Measurements from ENCODE around the gene MXD4. TPM values are rescaled to one million over a fixed set of nuclear protein-coding genes. Genes with fewer than 3 reads are reported as not detected.
"Not testable (repeated sequence)": the region's sequence is repeated elsewhere in the genome, so short reads cannot be mapped to it uniquely, and the experiment has no call there.

Gene MXD4
- polyA plus RNA-seq, 3 donors, result 21.7 to 99.8 (median 53.5) TPM

DNA sequence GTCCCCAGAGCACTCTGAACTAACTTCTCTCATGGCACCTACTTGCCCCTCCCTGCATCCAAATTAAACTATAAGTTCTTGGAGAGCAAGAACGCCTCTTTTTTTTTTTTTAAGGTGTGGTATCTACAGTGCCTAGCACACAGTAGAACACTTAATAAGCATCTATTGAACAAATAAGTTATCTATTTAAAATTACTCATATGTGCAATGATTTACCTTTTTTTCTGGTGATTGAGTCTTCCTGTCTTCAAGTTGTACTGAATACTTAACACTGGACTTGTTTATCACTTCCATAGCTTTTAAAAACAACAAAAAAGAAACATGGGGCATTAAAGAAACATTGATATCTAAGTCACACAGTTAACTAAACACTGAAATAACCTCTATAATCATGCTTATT lies 49.1 kb downstream of the MXD4 start:
- H3K27ac ChIP-seq (ENCODE audit: low read depth, low read length), result no peak overlapping the region
- 66 to 82% (median 79%) methylated on average over 1 of the region's 1 CpG for WGBS, 3 donors

DNA sequence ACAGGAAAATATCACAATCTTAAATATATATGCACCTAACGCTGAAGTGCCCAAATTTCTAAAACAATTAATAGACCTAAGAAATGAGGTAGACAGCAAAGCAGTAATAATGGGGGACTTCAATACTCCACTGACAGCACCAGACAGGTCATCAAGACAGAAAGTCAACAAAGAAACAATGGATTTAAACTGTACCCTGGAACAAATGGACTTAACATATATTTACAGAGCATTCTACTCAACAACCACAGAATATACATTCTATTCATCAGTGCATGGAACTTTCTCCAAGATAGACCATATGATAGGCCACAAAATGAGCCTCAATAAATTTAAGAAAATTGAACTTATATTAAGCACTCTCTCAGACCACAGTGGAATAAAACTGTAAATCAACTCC lies 59.1 kb downstream of the MXD4 start:
- not testable (repeated sequence) for H3K27ac ChIP-seq (ENCODE audit: low read depth, low read length)
- WGBS, 3 donors, result 95 to 100% (median 95%) methylated on average over 1 of the region's 1 CpG

Other genes with a start within 250 kb of the MXD4 start
- 10 to 100 TPM in 2 of 3 donors, 1 to 10 TPM in 1; 9.2 to 68.4 (median 11.5) TPM for gene NAT8L, start 202.8 kb downstream of the MXD4 start, polyA plus RNA-seq
- 1 to 10 TPM; 4.6 to 5.8 (median 5.7) TPM for gene HAUS3, start 20.0 kb downstream of the MXD4 start, polyA plus RNA-seq
- 10 to 100 TPM in 1 of 3 donors, 1 to 10 TPM in 2; 2.8 to 14.7 (median 5.7) TPM for gene POLN, start 20.0 kb downstream of the MXD4 start, polyA plus RNA-seq
- 1 to 10 TPM; 4.4 to 6.9 (median 5.1) TPM for gene ZFYVE28, start 156.5 kb upstream of the MXD4 start, polyA plus RNA-seq
- gene CFAP99, start 156.8 kb upstream of the MXD4 start, polyA plus RNA-seq, result under 1 TPM in 2 of 3 donors, not detected in 1; 0.09 to 0.86 TPM
- 10 to 100 TPM; 17.7 to 24.4 (median 22.6) TPM for gene RNF4, start 207.0 kb upstream of the MXD4 start, polyA plus RNA-seq

Measured in adipose tissue (tissue), 3 donors.